Activated CD4-positive, CD25-positive, alpha-beta regulatory T cell (primary cell): Measurements from ENCODE around the gene CDC123.

Source experiments
- DNase-seq, 4 experiments: peaks; one replicate each; lab custom pipeline; 2025; lab: John Stamatoyannopoulos, UW

The CDC123 gene

DNA sequence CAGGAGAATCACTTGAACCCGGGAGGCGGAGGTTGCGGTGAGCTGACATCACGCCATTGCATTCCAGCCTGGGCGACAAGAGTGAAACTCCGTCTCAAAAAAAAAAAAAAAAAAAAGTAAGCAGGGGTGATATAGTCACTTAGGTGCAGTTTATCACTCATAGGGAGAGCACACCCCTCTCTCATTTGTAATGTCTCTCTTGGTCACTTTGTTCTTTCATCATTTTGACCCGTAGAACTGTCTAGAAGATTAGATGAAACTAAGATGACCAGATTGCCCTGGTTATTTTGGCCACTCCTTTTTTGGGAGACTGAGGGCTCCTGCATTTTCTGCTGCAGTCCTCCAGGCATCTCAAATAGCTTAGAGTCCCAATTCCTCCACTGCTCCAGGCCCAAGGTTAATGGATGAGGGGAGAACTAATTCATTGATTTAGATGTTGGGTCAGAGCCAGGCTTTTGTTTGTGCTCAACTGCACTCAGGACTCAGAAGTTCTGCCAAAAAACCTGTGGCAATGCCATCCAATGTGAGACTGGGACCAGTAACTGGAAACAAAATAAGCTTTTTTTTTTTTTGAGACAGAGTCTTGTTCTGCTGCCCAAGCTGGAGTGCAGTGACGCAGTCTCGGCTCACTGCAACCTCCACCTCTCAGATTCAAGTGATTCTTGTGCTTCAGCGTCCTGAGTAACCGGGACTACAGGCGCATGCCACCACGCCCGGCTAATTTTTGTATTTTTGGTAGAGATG lies 103.4 kb downstream of the CDC123 start:
- DNase-seq, result no peak
